Esophagus squamous epithelium (tissue), 4 donors: Measurements from ENCODE around the gene GSK3A.

Experiments used
- POLR2A ChIP-seq, 4 donors: fragments of 450-650 bp; IDR thresholded peaks; one replicate each; pipeline ENCODE4 v1.6.1; 2017; ENCODE audit warnings: antibody characterized with exemption in 4 of 4, mild to moderate bottlenecking in 4 of 4, moderate library complexity in 3 of 4
- TF ChIP-seq, protein P1 (sequence below), 6 experiments: fragments of 450-650 bp in 4 of 6; fragments of 200-600 bp in 2 of 6; sonication (generic) in 2 of 6; IDR thresholded peaks; one replicate each; pipeline ENCODE4 v1.5.1; 2016 to 2019; ENCODE audit warnings: antibody characterized with exemption in 6 of 6, mild to moderate bottlenecking in 4 of 6, moderate library complexity in 4 of 6

DNA sequence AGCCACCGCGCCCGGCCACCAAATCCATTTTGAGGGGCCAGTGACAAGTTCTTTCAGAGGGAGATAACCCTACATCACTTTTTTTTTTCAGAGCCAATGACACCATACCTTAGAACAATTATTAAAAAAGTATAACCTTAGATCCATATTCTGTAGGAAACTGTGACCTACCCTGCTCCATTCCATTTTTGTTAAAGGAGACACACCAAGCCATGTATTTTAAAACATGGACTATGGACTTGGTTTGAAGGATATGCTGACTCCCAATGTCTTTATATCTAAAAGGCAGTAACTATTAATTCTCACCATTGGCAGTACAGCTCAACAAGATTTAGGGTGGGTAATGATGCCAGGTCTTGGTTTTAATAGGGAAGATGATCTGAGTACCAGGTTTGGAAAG lies 1.1 kb downstream of the GSK3A start:
- TF ChIP-seq, protein P1, sequence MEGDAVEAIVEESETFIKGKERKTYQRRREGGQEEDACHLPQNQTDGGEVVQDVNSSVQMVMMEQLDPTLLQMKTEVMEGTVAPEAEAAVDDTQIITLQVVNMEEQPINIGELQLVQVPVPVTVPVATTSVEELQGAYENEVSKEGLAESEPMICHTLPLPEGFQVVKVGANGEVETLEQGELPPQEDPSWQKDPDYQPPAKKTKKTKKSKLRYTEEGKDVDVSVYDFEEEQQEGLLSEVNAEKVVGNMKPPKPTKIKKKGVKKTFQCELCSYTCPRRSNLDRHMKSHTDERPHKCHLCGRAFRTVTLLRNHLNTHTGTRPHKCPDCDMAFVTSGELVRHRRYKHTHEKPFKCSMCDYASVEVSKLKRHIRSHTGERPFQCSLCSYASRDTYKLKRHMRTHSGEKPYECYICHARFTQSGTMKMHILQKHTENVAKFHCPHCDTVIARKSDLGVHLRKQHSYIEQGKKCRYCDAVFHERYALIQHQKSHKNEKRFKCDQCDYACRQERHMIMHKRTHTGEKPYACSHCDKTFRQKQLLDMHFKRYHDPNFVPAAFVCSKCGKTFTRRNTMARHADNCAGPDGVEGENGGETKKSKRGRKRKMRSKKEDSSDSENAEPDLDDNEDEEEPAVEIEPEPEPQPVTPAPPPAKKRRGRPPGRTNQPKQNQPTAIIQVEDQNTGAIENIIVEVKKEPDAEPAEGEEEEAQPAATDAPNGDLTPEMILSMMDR (IDR thresholded peaks at IDR 0.05): no peak
- no peak for TF ChIP-seq POLR2A (IDR thresholded peaks at IDR 0.05)
